Gastrocnemius medialis (tissue), 4 donors: ENCODE data around the gene YAP1.

ENCODE experiments used
- POLR2A ChIP-seq, 2 donors: fragments of 450-650 bp; IDR thresholded peaks; one replicate each; pipeline ENCODE4 v1.6.1; 2017; ENCODE audit warnings: antibody characterized with exemption in 2 of 2, mild to moderate bottlenecking in 2 of 2, moderate library complexity in 2 of 2
- TF ChIP-seq, protein P1 (sequence below), 5 experiments: fragments of 450-650 bp in 3 of 5; fragments of 200-600 bp in 2 of 5; sonication (generic) in 2 of 5; IDR thresholded peaks in 4 of 5; conservative IDR thresholded peaks in 1 of 5; 1 replicate in 4 of 5; 2 replicates in 1 of 5; pipeline ENCODE4 v1.5.1; 2016 to 2019; ENCODE audit warnings: antibody characterized with exemption in 5 of 5, mild to moderate bottlenecking in 3 of 5, moderate library complexity in 3 of 5

DNA sequence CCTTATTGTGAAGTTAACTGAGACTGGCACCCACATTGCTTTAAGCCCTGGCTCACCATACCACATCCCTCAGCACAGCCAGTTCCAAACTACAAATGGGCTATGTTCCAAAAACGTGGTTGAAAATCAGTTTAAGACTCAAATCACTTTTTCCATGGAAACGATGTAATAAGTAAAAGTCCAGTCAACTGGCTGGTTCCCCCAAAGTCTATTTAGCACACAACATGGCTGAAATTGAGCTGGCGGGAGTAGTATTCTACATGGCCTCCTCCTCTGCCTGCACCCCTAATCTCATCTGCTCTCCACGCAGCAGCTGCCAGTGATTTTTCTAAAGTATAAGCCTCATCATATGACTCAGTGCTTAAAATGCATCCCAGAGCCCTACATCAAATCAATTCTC is 166.1 kb downstream of the YAP1 start:
- TF ChIP-seq, protein P1, sequence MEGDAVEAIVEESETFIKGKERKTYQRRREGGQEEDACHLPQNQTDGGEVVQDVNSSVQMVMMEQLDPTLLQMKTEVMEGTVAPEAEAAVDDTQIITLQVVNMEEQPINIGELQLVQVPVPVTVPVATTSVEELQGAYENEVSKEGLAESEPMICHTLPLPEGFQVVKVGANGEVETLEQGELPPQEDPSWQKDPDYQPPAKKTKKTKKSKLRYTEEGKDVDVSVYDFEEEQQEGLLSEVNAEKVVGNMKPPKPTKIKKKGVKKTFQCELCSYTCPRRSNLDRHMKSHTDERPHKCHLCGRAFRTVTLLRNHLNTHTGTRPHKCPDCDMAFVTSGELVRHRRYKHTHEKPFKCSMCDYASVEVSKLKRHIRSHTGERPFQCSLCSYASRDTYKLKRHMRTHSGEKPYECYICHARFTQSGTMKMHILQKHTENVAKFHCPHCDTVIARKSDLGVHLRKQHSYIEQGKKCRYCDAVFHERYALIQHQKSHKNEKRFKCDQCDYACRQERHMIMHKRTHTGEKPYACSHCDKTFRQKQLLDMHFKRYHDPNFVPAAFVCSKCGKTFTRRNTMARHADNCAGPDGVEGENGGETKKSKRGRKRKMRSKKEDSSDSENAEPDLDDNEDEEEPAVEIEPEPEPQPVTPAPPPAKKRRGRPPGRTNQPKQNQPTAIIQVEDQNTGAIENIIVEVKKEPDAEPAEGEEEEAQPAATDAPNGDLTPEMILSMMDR (IDR thresholded peaks at IDR 0.05 in 4 of 5, conservative IDR thresholded peaks at IDR 0.05 in 1 of 5), result no peak
- no peak for TF ChIP-seq POLR2A (IDR thresholded peaks at IDR 0.05)
